PC-9 (cell line): Measurements from ENCODE around the gene GRIN2D.

Experiments used
- EZH2 ChIP-seq: fragments of 200-600 bp; sonication (generic); IDR thresholded peaks from 2 replicates; pipeline ENCODE4 v1.8.0; 2017; ENCODE audit warnings: antibody characterized with exemption, low read depth
- TF ChIP-seq, protein P1 (sequence below): fragments of 200-600 bp; sonication (generic); conservative IDR thresholded peaks from 2 replicates; pipeline ENCODE4 v1.6.1; 2017; ENCODE audit warnings: mixed run types, antibody characterized with exemption, mild to moderate bottlenecking, moderate library complexity

GRCh38 chr19:48370955-48371354, 22.5 kb upstream of the GRIN2D start:
- TF ChIP-seq, protein P1, sequence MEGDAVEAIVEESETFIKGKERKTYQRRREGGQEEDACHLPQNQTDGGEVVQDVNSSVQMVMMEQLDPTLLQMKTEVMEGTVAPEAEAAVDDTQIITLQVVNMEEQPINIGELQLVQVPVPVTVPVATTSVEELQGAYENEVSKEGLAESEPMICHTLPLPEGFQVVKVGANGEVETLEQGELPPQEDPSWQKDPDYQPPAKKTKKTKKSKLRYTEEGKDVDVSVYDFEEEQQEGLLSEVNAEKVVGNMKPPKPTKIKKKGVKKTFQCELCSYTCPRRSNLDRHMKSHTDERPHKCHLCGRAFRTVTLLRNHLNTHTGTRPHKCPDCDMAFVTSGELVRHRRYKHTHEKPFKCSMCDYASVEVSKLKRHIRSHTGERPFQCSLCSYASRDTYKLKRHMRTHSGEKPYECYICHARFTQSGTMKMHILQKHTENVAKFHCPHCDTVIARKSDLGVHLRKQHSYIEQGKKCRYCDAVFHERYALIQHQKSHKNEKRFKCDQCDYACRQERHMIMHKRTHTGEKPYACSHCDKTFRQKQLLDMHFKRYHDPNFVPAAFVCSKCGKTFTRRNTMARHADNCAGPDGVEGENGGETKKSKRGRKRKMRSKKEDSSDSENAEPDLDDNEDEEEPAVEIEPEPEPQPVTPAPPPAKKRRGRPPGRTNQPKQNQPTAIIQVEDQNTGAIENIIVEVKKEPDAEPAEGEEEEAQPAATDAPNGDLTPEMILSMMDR: no peak
- no peak for TF ChIP-seq EZH2
